SKM-1 treated with dmso at 0.1 percent for 144 hours (cell line): ENCODE measurements around the gene STX12.

Experiments
- DNase-seq: peaks from one replicate; lab custom pipeline; 2025; ENCODE audit not compliant: unreplicated experiment; lab: John Stamatoyannopoulos, UW

Gene STX12

DNA sequence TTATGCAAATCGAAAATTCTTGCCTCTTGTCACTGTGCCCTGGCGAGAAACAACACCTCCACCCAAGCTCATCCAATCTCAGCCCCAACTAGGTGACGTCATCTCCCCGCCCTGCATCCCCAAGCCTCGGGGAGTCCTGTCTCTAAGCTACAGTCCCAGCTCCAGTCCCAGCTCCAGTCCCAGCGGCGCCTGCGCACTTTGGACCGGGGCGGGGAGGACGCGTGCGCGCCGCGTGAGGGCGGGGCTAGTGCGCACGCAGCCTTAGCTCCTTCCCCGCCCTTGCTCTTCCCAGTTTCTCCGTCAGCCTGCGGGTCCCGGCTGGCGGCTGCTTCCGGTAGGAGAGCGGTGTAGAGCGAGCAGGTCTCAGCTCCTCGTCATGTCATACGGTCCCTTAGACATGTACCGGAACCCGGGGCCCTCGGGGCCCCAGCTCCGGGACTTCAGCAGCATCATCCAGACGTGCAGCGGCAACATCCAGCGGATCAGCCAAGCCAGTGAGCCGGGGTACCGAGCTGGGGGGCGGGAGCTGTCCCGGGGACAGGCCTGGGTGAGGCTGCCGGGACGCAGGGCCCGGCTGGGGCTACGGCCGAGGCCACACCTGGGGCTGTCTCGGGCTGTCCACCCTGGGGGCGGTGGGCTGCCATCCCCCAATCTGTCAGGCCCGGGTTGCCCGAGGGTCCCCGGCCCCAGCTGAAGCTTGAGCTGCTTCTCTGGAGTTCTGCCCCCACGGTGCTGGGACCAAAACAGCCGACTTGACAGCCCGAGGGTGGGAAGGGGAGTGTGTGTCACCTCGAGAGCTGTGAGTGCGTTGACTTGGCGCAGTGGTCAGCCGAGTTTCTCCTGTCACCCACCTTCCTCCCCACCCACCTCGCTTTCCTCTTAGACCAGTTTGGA lies at the start of gene STX12:
Gene STX12, plus strand, starts transcription at position 288 of the 894 bp plus-strand sequence. Its CDS starts 89 bp downstream, at position 377.
- DNase-seq: peak; percentile 97

DNA sequence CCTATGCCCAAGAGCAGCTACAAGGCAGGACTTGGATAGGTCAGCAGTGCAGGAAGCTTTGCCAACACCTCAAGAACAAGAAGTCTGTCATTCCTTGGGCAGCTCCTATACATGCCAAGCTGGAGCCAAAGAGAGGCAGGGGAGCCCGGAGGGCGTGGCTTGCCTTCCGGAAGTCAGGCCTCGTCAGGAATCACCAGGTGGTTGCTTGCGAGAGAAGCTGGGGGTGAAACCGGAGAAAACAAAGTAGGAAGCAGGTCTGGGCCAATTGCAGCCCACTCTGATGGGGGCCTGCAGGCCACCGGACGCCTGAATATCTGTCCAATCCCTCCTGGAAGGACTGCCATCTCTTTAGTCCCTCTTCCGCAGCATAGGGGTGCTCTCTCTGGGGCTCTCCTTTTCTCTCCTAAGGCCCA lies 48.1 kb upstream of the STX12 start:
- no peak for DNase-seq

DNA sequence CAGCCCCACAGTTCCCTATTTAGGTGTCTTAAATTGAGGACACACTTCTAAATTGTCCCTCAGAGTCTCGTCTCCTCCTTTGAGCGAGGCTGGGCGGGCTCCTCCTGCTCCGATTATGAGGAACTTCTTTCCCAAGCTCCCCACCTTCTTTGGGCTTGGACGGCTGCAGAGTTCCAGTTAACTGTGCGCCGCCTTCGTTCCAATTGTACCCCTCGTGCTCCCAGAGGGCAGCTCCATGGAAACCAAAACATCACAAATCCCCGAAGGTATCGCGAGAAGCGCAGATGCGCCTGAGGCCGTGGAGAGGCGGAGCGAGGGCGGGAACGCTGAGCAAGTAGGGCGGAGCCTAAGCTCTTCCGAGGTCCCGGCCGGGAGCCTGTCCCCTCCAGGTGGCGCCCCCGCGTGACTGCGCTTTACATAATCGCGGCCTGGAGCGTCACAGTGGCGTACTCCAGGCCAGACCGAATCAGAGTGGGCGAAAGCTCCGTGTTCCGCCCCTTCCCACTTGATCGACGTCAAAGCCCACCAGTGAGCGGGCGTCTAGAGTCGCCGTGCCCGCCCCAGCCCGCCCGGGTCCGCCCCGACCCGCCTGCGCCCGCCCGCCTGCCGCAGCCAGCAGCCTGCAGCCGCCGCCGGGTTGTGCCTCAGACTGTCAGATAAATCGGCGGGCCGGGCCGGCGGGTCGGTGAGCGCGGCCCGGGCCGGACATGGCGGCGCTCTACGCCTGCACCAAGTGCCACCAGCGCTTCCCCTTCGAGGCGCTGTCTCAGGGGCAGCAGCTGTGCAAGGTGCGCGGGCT lies 47.4 kb upstream of the STX12 start, which contains the start of gene FAM76A:
Gene FAM76A, plus strand, starts transcription at position 588 of the 799 bp plus-strand sequence. Its CDS starts 120 bp downstream, at position 708.
- DNase-seq: peak; percentile 98

DNA sequence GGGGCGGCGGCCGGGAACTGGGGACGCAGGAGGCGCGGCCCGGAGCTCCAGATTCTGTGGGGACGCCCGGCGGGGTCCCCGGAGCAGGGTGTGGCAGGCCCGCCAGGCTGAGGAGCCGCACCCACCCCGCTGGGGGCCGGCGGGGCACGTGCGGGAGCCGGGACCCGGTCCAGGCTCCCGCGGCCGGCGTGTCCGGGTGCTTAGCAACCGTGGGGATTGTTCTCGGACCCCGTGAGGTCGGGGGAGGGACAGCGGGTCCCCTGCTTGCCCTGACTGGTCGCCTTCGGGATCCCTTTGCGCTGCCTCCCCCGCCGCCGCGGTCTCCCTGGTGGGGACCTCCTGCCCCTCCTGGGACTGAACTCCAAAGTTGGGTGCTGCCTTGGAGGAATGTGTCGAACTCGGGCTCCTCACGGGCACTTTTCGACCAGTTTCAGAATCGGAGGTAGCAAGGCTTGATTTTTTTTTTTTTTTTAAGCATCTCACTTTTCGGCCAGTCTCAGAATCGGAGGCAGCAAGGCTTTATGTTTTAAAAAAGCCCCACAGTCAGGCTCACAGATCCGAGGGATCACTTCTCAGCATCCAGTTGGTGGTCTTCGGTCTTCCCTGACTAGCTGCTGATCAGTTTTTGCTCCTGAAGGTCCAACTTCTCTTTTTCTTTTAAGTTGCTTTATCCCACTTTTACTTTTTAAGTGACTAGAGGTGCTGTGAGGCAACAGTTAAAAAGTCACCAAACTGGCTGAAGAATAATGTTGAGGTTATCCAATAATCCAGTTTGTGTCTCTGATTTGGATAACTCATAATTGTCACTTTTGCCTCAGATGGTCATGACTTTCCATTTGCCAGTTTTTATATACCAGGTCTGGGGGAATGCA lies 46.6 kb upstream of the STX12 start:
- peak; percentile 29 for DNase-seq

DNA sequence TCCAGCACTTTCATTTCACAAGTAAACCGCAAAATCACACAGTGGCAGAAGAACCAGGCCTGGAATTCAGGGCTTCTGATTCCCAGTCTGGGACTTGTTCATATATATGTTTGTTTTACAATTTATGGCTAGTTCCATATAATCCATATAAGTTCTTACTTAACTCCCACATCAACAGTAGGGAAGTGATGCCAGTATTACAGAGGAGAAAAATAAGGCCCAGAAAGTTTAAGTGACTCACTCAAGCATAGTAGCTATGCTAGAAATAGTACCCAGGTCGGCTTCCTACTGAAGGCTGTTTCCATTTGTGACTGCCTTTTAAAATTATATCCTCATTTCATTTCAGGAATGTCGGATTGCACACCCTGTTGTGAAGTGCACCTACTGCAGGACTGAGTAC lies 45.9 kb upstream of the STX12 start:
- no peak for DNase-seq

DNA sequence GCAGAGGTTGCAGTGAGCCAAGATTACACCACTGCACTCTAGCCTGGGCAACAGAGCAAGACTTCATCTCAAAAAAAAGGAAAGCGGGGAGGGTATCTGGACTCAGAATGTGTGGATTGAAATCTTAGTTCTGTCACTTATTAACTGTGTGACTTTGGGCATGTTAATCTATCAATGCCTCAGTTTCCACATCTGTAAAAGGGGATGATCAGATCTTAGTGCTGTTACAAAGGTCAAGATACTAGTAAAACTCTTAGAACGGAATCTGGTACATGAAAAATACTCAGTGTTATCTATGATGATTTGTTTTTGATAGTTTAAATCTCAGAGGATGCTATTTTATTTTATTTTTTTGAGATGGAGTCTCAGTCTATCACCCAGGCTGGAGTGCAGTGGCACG lies 36.8 kb upstream of the STX12 start:
- DNase-seq: no peak

DNA sequence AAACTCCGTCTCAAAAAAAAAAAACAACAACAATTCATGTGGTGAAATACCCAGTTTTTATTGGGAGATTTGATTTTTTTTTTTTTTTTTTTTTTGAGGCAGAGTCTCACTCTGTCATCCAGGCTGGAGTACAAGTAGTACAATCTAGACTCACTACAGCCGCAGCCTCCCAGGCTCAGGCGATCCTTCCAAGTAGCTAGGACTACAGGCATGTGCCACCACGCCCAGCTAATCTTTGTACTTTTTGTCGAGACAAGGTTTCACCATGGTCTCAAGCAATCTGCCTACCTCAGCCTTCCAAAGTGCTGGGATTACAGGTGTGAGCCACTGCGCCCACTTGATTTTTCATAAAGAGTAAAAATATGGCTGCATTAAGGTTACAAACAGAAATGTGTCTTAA lies 31.9 kb upstream of the STX12 start:
- DNase-seq: no peak

DNA sequence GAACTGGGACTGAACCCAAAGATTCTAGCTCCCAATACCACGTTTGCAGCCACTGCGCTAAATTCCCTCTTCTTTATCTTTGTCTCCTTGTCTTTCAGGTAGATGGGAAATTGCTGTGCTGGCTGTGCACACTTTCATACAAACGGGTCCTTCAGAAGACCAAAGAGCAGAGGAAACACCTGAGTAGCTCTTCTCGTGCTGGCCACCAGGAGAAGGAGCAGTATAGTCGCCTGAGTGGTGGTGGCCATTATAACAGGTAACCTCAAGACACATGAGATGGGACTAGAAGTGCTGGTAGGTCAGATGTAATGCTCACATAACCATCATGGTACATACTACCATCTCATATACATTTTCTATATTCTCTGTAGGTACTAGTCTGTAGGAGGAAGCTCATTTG lies 28.5 kb upstream of the STX12 start:
- no peak for DNase-seq

DNA sequence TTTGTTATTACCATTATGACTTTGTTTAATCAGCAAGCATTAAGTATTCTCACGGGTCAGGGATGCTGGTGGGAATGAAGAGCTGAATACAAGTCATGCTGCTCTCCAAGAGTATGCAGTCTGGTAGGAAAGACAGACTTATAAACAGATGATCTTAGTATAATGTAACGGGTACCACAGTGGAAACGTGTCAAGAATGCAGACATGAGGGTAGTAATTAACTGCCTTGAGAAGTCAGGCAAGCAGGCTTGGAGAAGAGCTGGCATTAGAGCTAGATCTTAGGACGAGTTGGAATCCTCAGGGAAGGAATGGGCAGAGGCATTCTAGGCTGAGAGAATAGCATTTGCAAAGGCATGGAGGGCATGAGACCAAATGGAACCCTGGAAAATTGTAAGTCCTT lies 27.6 kb upstream of the STX12 start:
- DNase-seq: no peak

DNA sequence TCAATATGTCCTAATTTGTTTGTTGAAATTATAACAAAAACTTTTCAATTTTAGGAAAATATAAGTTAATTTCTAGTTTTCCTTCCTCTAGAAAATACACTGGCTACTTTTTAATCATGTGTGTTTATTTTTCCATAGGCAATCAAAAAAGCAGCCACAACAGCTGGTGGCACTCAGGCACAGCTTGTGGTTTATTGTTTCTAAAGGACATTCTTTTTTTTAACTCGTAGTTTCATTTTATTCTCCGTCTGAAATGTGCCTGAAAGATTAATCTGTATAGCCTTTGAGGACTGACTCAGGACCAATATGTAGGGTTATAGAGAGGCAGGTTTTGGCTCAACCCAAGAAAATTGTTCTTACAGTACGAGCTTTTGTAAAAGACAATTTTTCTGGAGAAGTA lies 20.7 kb upstream of the STX12 start:
- no peak for DNase-seq

DNA sequence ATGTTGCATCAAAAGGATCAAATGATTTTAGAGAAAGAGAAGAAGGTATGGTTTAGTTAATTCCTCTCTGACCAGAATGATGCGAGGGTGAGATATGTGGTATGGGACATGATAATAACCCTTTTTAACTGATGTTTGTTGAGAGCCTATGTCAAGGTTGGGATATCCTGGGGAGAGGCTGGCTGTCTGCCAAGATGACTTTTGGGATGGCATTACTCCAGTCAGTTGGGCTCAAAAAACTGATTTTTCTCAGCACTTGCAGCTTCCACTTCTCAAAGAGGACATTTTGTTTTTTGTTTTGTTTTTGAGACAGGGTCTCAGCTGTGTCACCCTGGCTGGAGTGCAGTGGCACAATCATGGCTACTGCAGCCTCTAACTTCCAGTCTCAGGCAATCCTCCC lies 17.7 kb upstream of the STX12 start:
- DNase-seq: no peak

DNA sequence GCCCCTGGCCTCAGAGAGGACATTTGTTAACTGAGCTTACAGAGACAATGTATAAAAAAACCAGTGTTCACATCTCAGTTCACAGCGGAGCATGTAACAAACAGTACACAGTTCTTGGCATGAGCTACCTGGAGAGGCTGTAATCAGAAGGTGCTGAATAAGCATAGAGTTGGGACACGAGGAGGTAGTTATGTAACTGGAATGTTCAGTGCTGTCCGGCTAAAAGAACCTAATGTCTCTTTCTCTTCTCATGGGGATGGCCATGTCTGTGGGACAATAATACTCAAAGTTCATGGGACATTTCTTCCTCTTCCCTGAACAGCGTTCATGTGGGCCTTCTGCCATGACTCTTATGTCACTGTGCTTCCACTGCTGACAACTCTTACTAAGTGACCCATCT lies 17.2 kb upstream of the STX12 start:
- no peak for DNase-seq

DNA sequence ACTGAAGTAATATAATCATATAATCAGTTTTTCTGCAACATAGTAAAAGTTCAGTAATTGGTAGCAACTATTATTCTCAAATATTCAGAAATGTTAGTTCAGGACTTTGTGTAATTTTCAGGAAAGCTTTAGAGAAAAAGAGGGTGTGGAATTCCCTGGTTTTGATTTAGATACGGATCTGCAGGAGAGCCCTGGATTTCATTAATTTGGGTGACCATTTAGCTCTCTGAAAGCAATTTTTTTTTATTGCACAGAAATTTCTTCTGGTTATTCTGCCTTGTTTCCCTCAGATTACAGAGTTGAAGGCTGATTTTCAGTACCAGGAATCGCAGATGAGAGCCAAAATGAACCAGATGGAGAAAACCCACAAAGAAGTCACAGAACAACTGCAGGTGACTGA lies 13.8 kb upstream of the STX12 start:
- DNase-seq: no peak

DNA sequence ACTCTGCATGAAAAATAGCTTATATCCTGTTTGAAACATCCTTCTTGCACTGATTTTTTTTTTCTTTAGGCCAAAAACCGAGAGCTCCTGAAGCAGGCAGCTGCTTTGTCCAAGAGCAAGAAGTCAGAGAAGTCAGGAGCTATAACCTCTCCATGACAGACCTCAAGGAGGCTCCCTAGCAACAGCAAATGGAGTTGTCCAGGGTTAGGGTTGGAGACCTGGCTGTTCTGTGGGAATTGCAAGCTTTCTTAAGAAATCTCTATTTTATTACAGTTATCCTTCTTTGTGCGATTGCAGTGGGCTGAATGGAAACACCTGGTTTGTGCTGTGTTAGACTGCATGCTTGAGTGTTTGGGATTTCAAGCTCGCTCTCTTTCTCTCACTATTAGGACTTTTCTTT lies 12.6 kb upstream of the STX12 start:
- DNase-seq: no peak

DNA sequence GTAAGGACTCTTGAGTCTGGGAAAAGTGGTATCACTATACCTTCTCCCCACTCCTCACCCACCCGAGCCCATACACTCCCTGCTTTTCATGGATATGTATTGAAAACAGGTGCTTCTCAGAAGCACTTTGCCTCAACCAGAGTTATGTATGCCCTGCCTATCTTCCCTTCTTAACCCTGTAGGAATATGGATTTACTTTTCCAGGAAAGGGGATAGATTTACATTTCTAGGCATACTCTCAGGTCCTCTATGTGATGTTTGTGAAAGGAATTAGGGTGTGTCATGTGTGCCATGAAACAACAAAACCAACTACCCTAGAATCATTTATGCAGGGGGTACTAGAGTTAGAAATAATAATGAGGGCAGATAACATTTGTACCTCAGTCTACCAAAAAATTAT lies 11.0 kb upstream of the STX12 start:
- DNase-seq: no peak

DNA sequence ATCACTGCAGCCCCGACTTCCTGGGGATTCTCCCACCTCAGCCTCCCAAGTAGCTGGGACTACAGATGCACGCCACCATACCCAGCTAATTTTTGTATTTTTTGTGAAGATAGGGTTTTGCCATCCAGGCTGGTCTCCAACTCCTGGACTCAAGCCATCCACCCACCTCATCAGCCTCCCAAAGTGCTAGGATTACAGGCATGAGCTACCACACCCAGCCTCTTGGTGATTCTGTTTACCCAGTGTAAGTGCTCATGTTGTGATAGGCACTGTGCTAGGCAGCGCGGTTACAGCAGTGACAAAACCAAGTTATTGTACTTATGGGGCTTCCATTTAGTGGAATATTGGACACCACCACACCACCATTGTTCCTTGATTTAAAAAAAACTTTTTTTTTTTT lies 9.7 kb upstream of the STX12 start:
- DNase-seq: no peak

DNA sequence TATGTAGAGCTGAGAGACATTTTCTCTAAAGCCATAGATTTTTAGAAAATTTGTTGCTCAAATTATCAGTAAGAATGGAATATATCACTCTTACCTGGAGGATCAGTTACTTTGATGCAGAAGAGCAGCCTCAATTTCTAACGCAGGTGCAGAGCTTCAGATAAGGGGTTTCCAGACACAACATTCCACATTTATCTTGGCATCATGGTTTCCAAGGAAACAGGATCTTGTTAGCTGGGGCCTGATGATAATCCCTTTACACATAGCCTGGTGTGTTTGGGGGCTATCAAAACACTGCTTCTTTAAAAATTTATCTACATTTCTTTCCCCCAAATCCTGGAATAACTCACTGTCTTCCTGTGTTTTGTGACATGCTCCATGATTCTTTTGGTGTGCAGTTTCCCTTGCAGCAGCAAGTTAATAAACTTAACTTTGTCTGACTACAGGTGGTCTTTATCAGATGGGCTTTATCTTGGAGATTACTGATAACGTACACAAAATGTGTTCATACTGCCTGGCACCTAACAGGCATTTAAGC lies 2.7 kb upstream of the STX12 start:
- no peak for DNase-seq

DNA sequence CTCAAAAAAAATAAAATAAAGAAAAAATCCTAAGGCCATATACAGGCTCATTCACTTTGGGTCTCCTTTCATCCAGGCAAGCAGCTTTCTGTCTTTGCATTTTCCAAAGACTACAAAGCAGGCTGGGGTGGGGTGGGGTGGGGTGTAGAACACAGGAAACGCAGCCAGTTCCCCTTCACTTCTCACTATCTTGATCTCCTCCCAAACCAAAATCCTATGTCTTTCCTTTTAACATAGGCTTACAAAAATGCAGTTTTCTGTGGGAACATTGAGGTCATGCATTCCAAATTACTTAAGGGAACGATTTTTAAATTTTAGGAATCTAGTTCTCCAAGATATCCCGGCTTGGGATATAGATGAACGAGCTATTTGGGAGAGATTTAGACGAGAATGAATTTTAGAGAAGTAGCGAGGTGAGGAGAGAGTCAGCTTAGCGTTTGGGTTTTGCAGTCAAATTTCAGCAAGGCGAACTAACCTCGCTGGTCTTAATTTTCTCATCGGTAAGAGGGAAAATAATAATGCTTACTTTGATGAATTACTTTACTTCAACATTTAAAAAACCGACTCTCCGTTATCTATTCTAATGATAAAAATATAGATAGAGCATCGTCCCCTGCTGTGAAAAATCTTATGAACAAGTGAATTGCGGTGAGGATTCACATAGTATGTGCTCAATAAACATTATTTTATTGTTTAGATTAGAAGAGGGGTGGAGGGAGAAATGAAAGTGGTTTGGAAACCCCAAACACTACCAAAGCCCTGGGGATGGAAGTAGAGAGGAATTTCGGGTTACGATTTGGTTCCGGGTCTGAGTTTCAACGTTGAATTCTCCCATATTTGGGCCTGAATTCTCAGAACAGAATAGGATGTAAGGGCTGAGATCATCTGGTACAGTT lies 735 bp upstream of the STX12 start:
- peak; percentile 6 for DNase-seq

DNA sequence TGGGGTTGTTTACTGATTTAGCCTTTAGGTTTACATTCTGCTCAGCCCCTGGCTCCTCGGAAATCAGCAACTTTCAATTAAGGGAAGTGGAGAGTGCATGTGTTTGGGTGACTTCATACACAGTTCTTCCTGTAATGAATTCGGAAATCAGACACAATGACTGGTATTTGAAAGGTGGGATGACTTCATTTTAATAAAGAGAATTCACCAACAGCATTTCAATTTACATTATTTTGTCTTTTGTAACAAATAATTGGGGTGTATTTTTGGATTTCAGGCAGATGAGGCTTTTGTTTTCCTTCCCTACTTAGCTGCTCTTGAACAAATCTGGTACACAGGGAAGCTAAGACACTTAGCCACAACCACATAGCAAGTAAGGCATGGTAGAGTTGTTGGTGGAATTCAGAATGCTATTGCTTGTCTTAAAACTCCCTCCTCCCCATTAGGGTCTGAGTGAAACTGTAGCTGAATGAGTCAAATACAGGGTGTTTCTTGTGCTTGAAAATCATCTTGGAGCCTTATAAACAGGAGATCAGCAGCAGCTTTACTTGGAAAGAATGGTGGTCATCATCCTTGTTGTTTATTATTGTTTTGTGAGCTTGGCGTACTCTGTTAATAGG lies 917 bp downstream of the STX12 start:
- peak; percentile 34 for DNase-seq
